PC-9 (cell line): ENCODE results near the gene PSMA5. TPM values are rescaled to one million over a fixed set of nuclear protein-coding genes. Genes with fewer than 3 reads are reported as not detected.

Source experiments
- BruUV-seq: library from RNA; stranded (reverse); fragments of 400-500 nt; replicated peaks from 2 replicates; lab custom pipeline; 2021; lab: Mats Ljungman, UMichigan
- CTCF ChIA-PET: fragments of 300-600 bp; sonication (Branson Sonifier 250); formaldehyde crosslinking; loops from one replicate; lab custom pipeline; 2022; ENCODE audit warnings: antibody characterized with exemption; lab: Charles Lee
- POLR2A ChIA-PET: fragments of 300-600 bp; sonication (Branson Sonifier 250); formaldehyde crosslinking; loops from one replicate; lab custom pipeline; 2022; ENCODE audit warnings: antibody characterized with exemption; ENCODE audit not compliant: unreplicated experiment; lab: Charles Lee
- DNase-seq, 2 experiments: peaks; one replicate each; pipeline versions ENCODE4 v3.0.0 to v3.0.0-alpha.2; 2015 to 2022; ENCODE audit warnings: mixed read lengths in 1 of 2
- H2AFZ ChIP-seq: fragments of 200-600 bp; sonication (generic); 2 replicates; pipeline ENCODE4 v1.8.1; 2017; ENCODE audit warnings: antibody characterized with exemption
- H3F3A ChIP-seq: fragments of 200-600 bp; sonication (generic); 2 replicates; pipeline ENCODE4 v1.8.1; 2017; ENCODE audit warnings: antibody characterized with exemption, mild to moderate bottlenecking, low read depth; ENCODE audit not compliant: insufficient read depth
- H3K27ac ChIP-seq: fragments of 200-600 bp; sonication (generic); 2 replicates; pipeline ENCODE4 v1.6.1; 2016; ENCODE audit warnings: mixed run types
- H3K27me3 ChIP-seq: fragments of 200-600 bp; sonication (generic); 2 replicates; pipeline ENCODE4 v1.6.1; 2016; ENCODE audit warnings: low read depth, mixed run types; ENCODE audit not compliant: insufficient read depth
- H3K36me3 ChIP-seq: fragments of 200-600 bp; sonication (generic); 2 replicates; pipeline ENCODE4 v1.6.1; 2016; ENCODE audit warnings: low read depth, mixed run types
- H3K4me1 ChIP-seq: fragments of 200-600 bp; sonication (generic); replicated peaks from 2 replicates; pipeline ENCODE4 v1.6.1; 2016; ENCODE audit warnings: mixed run types; ENCODE audit not compliant: insufficient read depth
- H3K4me2 ChIP-seq: fragments of 200-600 bp; sonication (generic); 2 replicates; pipeline ENCODE4 v1.6.1; 2017; ENCODE audit warnings: mixed run types
- H3K4me3 ChIP-seq: fragments of 200-600 bp; sonication (generic); 2 replicates; pipeline ENCODE4 v1.6.1; 2016; ENCODE audit warnings: mixed run types
- H3K79me2 ChIP-seq: fragments of 200-600 bp; sonication (generic); 2 replicates; pipeline ENCODE4 v1.6.1; 2017; ENCODE audit warnings: low read depth, mixed run types
- H3K9me2 ChIP-seq: fragments of 200-600 bp; sonication (generic); 2 replicates; pipeline ENCODE4 v1.8.1; 2017; ENCODE audit warnings: mild to moderate bottlenecking; ENCODE audit not compliant: insufficient read depth
- H3K9me3 ChIP-seq: fragments of 200-600 bp; sonication (generic); 2 replicates; pipeline ENCODE4 v1.8.1; 2016; ENCODE audit warnings: low read depth; ENCODE audit not compliant: insufficient read depth
- H4K20me1 ChIP-seq: fragments of 200-600 bp; sonication (generic); 2 replicates; pipeline ENCODE4 v1.8.1; 2017; ENCODE audit not compliant: insufficient read depth
- EZH2 ChIP-seq: fragments of 200-600 bp; sonication (generic); IDR thresholded peaks from 2 replicates; pipeline ENCODE4 v1.8.0; 2017; ENCODE audit warnings: antibody characterized with exemption, low read depth
- intact Hi-C: fragments of 100-400 bp; cut with micrococcal nuclease; formaldehyde crosslinking; loops from one replicate; pipeline ENCODE4 v1.10.0; 2022; ENCODE audit not compliant: unreplicated experiment
- total RNA-seq: library from RNA; stranded (reverse); gene quantifications from 2 replicates; pipeline ENCODE4 v1.2.3, GENCODE V29; 2021
- TF ChIP-seq, protein P1 (sequence below): fragments of 200-600 bp; sonication (generic); conservative IDR thresholded peaks from 2 replicates; pipeline ENCODE4 v1.6.1; 2017; ENCODE audit warnings: mixed run types, antibody characterized with exemption, mild to moderate bottlenecking, moderate library complexity

Gene PSMA5
- total RNA-seq, 1 experiment from 2014 or later, result 168 TPM

DNA sequence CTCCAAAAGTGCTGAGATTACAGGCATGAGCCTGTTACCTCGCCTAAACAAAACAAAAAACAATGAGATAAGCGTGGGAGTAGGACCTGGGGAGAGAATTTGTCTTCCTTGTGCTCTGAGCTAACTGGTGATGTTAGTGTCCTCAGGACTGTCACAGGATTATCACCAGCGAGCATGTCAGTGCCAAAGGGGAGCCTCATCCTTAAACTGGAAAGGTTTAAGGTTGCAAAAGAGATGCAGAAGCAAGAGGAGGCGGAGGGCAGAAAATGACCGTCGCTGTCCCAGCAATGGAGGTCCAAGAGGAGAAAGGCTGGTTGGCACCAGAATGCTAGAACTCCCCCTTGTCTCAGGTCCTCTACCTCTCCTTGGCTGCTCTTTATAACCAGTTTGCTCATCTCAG is 44.0 kb upstream of the PSMA5 start:
- Histone ChIP-seq H3F3A (no peaks in the 10 kb centered on the region), H3K9me3 (no peaks in the 10 kb centered on the region), H3K27ac (no peak overlapping the region), H4K20me1 (no peaks in the 10 kb centered on the region), H3K27me3 (peaks cover 93% of the 10 kb centered on the region), H3K9me2 (no peaks in the 10 kb centered on the region), H3K36me3 (no peaks in the 10 kb centered on the region), H3K4me3 (no peak overlapping the region), H3K4me1 (no peaks in the 10 kb centered on the region), H3K4me2 (no peak overlapping the region), H3K79me2 (no peaks in the 10 kb centered on the region), H2AFZ (no peak overlapping the region)
- no peak for DNase-seq
- ChIA-PET CTCF (interaction anchor here (0.6 kb wide), 1 partner anchor 13 kb away, joined by 4 read pairs; the partner anchor contains the start of gene ATXN7L2), POLR2A (interaction anchor here (0.7 kb wide), 2 partner anchors 21 to 79 kb away, joined by 3 to 5 read pairs; no protein-coding TSS in a partner anchor)
- intact Hi-C loops, result no loop called here
- BruUV-seq, result no TSS peak
- no peak for TF ChIP-seq EZH2
- TF ChIP-seq, protein P1, sequence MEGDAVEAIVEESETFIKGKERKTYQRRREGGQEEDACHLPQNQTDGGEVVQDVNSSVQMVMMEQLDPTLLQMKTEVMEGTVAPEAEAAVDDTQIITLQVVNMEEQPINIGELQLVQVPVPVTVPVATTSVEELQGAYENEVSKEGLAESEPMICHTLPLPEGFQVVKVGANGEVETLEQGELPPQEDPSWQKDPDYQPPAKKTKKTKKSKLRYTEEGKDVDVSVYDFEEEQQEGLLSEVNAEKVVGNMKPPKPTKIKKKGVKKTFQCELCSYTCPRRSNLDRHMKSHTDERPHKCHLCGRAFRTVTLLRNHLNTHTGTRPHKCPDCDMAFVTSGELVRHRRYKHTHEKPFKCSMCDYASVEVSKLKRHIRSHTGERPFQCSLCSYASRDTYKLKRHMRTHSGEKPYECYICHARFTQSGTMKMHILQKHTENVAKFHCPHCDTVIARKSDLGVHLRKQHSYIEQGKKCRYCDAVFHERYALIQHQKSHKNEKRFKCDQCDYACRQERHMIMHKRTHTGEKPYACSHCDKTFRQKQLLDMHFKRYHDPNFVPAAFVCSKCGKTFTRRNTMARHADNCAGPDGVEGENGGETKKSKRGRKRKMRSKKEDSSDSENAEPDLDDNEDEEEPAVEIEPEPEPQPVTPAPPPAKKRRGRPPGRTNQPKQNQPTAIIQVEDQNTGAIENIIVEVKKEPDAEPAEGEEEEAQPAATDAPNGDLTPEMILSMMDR, result no peak

DNA sequence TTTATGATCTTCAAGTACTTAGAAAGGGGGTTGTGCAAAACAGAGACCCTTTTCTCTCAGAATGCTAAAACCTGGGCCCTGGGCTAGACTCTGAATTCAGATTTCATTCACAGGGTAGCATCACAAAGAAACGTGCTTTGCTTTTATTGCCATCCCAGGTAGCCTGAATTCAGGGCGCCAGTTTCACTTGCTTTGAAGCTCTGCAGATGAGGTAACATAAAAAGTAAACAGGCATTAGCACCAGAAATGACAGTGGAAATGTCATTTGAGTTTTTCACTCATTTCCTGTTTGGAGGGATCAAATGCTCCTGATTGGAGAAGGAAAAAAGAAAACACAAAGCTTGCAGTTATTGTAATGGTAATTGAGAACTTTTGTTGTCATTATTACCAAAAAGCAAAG is 42.7 kb upstream of the PSMA5 start:
- Histone ChIP-seq H4K20me1 (no peaks in the 10 kb centered on the region), H3K9me2 (no peaks in the 10 kb centered on the region), H3K4me1 (no peaks in the 10 kb centered on the region), H3K4me3 (no peak overlapping the region), H3K4me2 (no peak overlapping the region), H3F3A (no peaks in the 10 kb centered on the region), H2AFZ (no peak overlapping the region), H3K36me3 (no peaks in the 10 kb centered on the region), H3K27ac (no peak overlapping the region), H3K79me2 (no peaks in the 10 kb centered on the region), H3K9me3 (no peaks in the 10 kb centered on the region), H3K27me3 (peaks cover 93% of the 10 kb centered on the region)
- DNase-seq, result no peak
- no TSS peak for BruUV-seq
- intact Hi-C loops, result no loop called here
- CTCF ChIA-PET, result no interaction called here
- POLR2A ChIA-PET, result interaction anchor here (0.6 kb wide), 1 partner anchor 321 kb away, joined by 24 read pairs; no protein-coding TSS in a partner anchor
- no peak for TF ChIP-seq EZH2
- TF ChIP-seq, protein P1, result no peak

DNA sequence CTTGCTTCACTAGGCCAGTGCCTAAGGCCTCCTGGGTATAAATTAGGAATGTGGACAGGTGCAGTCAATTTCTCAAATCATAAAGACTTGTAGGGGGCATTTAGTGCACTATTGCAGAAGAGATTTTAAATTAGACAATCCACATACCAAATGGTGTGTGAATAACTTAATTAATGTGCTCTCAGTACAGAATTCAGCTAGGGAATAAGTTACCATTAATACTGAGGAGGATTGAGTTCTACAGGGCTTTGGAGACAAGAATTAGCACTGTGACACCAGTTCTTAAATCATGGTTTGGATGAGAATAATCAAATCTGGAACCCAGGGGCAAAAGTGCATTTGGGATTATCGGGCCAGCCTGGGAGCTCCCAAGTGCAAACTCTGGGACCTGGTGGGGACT is 41.8 kb upstream of the PSMA5 start:
- H3K4me3 ChIP-seq, result no peak overlapping the region
- H3K27me3 ChIP-seq, result peaks cover 93% of the 10 kb centered on the region
- H3K4me1 ChIP-seq, result no peaks in the 10 kb centered on the region
- ChIA-PET POLR2A (interaction anchor here (0.6 kb wide), 1 partner anchor 321 kb away, joined by 24 read pairs; no protein-coding TSS in a partner anchor), CTCF (no interaction called here)
- H3K9me2 ChIP-seq, result no peaks in the 10 kb centered on the region
- DNase-seq, result no peak
- H3K27ac ChIP-seq, result no peak overlapping the region
- no peak overlapping the region for H3K4me2 ChIP-seq
- H4K20me1 ChIP-seq, result no peaks in the 10 kb centered on the region
- H3K9me3 ChIP-seq, result no peaks in the 10 kb centered on the region
- BruUV-seq, result no TSS peak
- H3K79me2 ChIP-seq, result no peaks in the 10 kb centered on the region
- no peak overlapping the region for H2AFZ ChIP-seq
- TF ChIP-seq, protein P1, result no peak
- no peak for TF ChIP-seq EZH2
- no peaks in the 10 kb centered on the region for H3F3A ChIP-seq
- H3K36me3 ChIP-seq, result no peaks in the 10 kb centered on the region
- intact Hi-C loops, result no loop called here
